H1 (cell line): ENCODE measurements around the gene CD34. TPM values are rescaled to one million over a fixed set of nuclear protein-coding genes. Genes with fewer than 3 reads are reported as not detected.
A peak's percentile ranks its signal among the peaks of the same experiment; 100 is the strongest.

Experiments
- EZH2 ChIP-seq: fragments of 200-600 bp; sonication (generic); IDR thresholded peaks from 2 replicates; pipeline ENCODE4 v1.7.1; 2012; ENCODE audit warnings: low read depth, mild to moderate bottlenecking, moderate library complexity, low read length, inconsistent platforms; ENCODE audit not compliant: severe bottlenecking
- KDM4A ChIP-seq: IDR thresholded peaks from one replicate; pipeline ENCODE4 v1.7.1; 2012; ENCODE audit warnings: low read depth, mild to moderate bottlenecking, moderate library complexity, low read length, inconsistent platforms; ENCODE audit not compliant: severe bottlenecking
- MAX ChIP-seq: IDR thresholded peaks from 2 replicates; pipeline ENCODE4 v1.6.1; 2012; ENCODE audit warnings: inconsistent platforms
- RNF2 ChIP-seq: fragments of 200-900, 300-1000 bp; sonication (generic); IDR thresholded peaks from 2 replicates; pipeline ENCODE4 v1.7.1; 2016; ENCODE audit warnings: borderline replicate concordance, low read depth, mild to moderate bottlenecking, antibody characterized with exemption, low read length; ENCODE audit not compliant: poor library complexity, severe bottlenecking; ENCODE audit errors: missing control alignments
- SAP30 ChIP-seq: fragments of 300-600 bp; sonication (generic); IDR thresholded peaks from 2 replicates; pipeline ENCODE4 v1.7.1; 2012; ENCODE audit warnings: low read length, moderate library complexity, mild to moderate bottlenecking, inconsistent platforms; ENCODE audit not compliant: insufficient read depth, insufficient replicate concordance
- TAF1 ChIP-seq: IDR thresholded peaks from 2 replicates; pipeline ENCODE4 v1.6.1; 2011; ENCODE audit warnings: mild to moderate bottlenecking, low read depth, low read length
- polyA plus RNA-seq, 7 experiments: library from polyadenylated mRNA; depleted of rRNA in 3 of 7; stranded (reverse) in 5 of 7; unstranded in 2 of 7; fragments of >200 nt in 5 of 7; fragments of 200-250 nt in 2 of 7; gene quantifications; 1 replicate in 5 of 7; 2 replicates in 1 of 7; 4 replicates in 1 of 7; pipeline versions ENCODE4 v1.2.1 to v1.2.3, GENCODE V29; 2011 to 2013; ENCODE audit warnings: missing spikeins in 2 of 7, mixed read lengths in 2 of 7
- total RNA-seq: library from RNA; stranded (reverse); fragmentation: NEBNext Ultra II Directional; extraction: Animal tissue kit (Norgen Biotek cat#: 25700); gene quantifications from 2 replicates; pipeline ENCODE4 v1.2.1, GENCODE V29; 2021
- TF ChIP-seq, protein P1 (sequence below): IDR thresholded peaks from 2 replicates; pipeline ENCODE4 v1.6.1; 2012; ENCODE audit warnings: inconsistent platforms
- TF ChIP-seq, protein P2 (sequence below): fragments of 300-600 bp; sonication (generic); IDR thresholded peaks from 2 replicates; pipeline ENCODE4 v1.7.1; 2012; ENCODE audit warnings: low read length, moderate library complexity, mild to moderate bottlenecking, inconsistent platforms; ENCODE audit not compliant: insufficient replicate concordance

The CD34 gene
- total and polyA plus RNA-seq, 2 of the 8 experiments (the other 6 are each of a cell fraction or from before 2014, with no cell fraction given), result 0.39 to 0.54 TPM

- TF ChIP-seq EZH2, result peak; percentile 62
- peak; percentile 4 for TF ChIP-seq MAX
- TF ChIP-seq TAF1, result no peak
- TF ChIP-seq RNF2, result no peak
- TF ChIP-seq, protein P1, sequence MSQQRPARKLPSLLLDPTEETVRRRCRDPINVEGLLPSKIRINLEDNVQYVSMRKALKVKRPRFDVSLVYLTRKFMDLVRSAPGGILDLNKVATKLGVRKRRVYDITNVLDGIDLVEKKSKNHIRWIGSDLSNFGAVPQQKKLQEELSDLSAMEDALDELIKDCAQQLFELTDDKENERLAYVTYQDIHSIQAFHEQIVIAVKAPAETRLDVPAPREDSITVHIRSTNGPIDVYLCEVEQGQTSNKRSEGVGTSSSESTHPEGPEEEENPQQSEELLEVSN, result peak; percentile 81
- TF ChIP-seq, protein P2, sequence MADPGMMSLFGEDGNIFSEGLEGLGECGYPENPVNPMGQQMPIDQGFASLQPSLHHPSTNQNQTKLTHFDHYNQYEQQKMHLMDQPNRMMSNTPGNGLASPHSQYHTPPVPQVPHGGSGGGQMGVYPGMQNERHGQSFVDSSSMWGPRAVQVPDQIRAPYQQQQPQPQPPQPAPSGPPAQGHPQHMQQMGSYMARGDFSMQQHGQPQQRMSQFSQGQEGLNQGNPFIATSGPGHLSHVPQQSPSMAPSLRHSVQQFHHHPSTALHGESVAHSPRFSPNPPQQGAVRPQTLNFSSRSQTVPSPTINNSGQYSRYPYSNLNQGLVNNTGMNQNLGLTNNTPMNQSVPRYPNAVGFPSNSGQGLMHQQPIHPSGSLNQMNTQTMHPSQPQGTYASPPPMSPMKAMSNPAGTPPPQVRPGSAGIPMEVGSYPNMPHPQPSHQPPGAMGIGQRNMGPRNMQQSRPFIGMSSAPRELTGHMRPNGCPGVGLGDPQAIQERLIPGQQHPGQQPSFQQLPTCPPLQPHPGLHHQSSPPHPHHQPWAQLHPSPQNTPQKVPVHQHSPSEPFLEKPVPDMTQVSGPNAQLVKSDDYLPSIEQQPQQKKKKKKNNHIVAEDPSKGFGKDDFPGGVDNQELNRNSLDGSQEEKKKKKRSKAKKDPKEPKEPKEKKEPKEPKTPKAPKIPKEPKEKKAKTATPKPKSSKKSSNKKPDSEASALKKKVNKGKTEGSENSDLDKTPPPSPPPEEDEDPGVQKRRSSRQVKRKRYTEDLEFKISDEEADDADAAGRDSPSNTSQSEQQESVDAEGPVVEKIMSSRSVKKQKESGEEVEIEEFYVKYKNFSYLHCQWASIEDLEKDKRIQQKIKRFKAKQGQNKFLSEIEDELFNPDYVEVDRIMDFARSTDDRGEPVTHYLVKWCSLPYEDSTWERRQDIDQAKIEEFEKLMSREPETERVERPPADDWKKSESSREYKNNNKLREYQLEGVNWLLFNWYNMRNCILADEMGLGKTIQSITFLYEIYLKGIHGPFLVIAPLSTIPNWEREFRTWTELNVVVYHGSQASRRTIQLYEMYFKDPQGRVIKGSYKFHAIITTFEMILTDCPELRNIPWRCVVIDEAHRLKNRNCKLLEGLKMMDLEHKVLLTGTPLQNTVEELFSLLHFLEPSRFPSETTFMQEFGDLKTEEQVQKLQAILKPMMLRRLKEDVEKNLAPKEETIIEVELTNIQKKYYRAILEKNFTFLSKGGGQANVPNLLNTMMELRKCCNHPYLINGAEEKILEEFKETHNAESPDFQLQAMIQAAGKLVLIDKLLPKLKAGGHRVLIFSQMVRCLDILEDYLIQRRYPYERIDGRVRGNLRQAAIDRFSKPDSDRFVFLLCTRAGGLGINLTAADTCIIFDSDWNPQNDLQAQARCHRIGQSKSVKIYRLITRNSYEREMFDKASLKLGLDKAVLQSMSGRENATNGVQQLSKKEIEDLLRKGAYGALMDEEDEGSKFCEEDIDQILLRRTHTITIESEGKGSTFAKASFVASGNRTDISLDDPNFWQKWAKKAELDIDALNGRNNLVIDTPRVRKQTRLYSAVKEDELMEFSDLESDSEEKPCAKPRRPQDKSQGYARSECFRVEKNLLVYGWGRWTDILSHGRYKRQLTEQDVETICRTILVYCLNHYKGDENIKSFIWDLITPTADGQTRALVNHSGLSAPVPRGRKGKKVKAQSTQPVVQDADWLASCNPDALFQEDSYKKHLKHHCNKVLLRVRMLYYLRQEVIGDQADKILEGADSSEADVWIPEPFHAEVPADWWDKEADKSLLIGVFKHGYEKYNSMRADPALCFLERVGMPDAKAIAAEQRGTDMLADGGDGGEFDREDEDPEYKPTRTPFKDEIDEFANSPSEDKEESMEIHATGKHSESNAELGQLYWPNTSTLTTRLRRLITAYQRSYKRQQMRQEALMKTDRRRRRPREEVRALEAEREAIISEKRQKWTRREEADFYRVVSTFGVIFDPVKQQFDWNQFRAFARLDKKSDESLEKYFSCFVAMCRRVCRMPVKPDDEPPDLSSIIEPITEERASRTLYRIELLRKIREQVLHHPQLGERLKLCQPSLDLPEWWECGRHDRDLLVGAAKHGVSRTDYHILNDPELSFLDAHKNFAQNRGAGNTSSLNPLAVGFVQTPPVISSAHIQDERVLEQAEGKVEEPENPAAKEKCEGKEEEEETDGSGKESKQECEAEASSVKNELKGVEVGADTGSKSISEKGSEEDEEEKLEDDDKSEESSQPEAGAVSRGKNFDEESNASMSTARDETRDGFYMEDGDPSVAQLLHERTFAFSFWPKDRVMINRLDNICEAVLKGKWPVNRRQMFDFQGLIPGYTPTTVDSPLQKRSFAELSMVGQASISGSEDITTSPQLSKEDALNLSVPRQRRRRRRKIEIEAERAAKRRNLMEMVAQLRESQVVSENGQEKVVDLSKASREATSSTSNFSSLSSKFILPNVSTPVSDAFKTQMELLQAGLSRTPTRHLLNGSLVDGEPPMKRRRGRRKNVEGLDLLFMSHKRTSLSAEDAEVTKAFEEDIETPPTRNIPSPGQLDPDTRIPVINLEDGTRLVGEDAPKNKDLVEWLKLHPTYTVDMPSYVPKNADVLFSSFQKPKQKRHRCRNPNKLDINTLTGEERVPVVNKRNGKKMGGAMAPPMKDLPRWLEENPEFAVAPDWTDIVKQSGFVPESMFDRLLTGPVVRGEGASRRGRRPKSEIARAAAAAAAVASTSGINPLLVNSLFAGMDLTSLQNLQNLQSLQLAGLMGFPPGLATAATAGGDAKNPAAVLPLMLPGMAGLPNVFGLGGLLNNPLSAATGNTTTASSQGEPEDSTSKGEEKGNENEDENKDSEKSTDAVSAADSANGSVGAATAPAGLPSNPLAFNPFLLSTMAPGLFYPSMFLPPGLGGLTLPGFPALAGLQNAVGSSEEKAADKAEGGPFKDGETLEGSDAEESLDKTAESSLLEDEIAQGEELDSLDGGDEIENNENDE, result no peak
- TF ChIP-seq SAP30, result no peak
- TF ChIP-seq KDM4A, result peak; percentile 75
Measured at GRCh38 chr1:207910591-207911354, at the start of gene CD34 (continued).
